GM12878 (cell line): ENCODE measurements around the gene SAPCD2. TPM values are rescaled to one million over a fixed set of nuclear protein-coding genes. Genes with fewer than 3 reads are reported as not detected.

ENCODE experiments used
- EED ChIP-seq: sonication (generic); IDR thresholded peaks from 2 replicates; pipeline ENCODE4 v1.6.1; 2016; ENCODE audit warnings: antibody characterized with exemption, low read depth
- NRF1 ChIP-seq: conservative IDR thresholded peaks from 2 replicates; pipeline ENCODE4 v1.6.1; 2011; ENCODE audit warnings: mild to moderate bottlenecking, low read depth, low read length, improper control_type of control experiment
- polyA plus RNA-seq, 11 experiments: library from polyadenylated mRNA; depleted of rRNA in 4 of 11; unstranded in 6 of 11; stranded (reverse) in 5 of 11; fragments of >200 nt; fragmentation: Nextera tagmentation in 4 of 11; fragmentation: Illumina TruSeq in 1 of 11; extraction: Ambion mirVana in 4 of 11; extraction: Trizol in 1 of 11; gene quantifications; 1 replicate in 1 of 11; 2 replicates in 10 of 11; pipeline versions ENCODE4 v1.2.1 to v1.2.3, GENCODE V29; 2011 to 2016; ENCODE audit warnings: inconsistent platforms in 2 of 11, missing spikeins in 2 of 11, low read depth in 1 of 11
- total RNA-seq, 4 experiments: library from RNA; depleted of rRNA in 3 of 4; stranded (reverse); fragments of >200 nt in 3 of 4; fragmentation: Illumina TruSeq in 1 of 4; extraction: Trizol in 1 of 4; gene quantifications; 2 replicates each; pipeline versions ENCODE4 v1.2.1 to v1.2.3, GENCODE V29; 2013 to 2021
- TF ChIP-seq, protein P1 (sequence below): IDR thresholded peaks from 2 replicates; pipeline ENCODE4 v1.6.1; 2012; ENCODE audit warnings: improper control_type of control experiment, low read depth, low read length; ENCODE audit not compliant: insufficient replicate concordance

The SAPCD2 gene
- total and polyA plus RNA-seq, 10 of the 15 experiments (the other 5 are each of a cell fraction or from before 2014, with no cell fraction given): 1.6 to 35.2 (median 7.2) TPM

GRCh38 chr9:137105814-137106661 lies 35.7 kb upstream of the SAPCD2 start (continued):
- TF ChIP-seq, protein P1, sequence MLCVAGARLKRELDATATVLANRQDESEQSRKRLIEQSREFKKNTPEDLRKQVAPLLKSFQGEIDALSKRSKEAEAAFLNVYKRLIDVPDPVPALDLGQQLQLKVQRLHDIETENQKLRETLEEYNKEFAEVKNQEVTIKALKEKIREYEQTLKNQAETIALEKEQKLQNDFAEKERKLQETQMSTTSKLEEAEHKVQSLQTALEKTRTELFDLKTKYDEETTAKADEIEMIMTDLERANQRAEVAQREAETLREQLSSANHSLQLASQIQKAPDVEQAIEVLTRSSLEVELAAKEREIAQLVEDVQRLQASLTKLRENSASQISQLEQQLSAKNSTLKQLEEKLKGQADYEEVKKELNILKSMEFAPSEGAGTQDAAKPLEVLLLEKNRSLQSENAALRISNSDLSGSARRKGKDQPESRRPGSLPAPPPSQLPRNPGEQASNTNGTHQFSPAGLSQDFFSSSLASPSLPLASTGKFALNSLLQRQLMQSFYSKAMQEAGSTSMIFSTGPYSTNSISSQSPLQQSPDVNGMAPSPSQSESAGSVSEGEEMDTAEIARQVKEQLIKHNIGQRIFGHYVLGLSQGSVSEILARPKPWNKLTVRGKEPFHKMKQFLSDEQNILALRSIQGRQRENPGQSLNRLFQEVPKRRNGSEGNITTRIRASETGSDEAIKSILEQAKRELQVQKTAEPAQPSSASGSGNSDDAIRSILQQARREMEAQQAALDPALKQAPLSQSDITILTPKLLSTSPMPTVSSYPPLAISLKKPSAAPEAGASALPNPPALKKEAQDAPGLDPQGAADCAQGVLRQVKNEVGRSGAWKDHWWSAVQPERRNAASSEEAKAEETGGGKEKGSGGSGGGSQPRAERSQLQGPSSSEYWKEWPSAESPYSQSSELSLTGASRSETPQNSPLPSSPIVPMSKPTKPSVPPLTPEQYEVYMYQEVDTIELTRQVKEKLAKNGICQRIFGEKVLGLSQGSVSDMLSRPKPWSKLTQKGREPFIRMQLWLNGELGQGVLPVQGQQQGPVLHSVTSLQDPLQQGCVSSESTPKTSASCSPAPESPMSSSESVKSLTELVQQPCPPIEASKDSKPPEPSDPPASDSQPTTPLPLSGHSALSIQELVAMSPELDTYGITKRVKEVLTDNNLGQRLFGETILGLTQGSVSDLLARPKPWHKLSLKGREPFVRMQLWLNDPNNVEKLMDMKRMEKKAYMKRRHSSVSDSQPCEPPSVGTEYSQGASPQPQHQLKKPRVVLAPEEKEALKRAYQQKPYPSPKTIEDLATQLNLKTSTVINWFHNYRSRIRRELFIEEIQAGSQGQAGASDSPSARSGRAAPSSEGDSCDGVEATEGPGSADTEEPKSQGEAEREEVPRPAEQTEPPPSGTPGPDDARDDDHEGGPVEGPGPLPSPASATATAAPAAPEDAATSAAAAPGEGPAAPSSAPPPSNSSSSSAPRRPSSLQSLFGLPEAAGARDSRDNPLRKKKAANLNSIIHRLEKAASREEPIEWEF: no peak
- TF ChIP-seq EED (no peak), NRF1 (no peak)
